Chondrocyte (in vitro differentiated cells): ENCODE data around the gene NSG1. TPM values are rescaled to one million over a fixed set of nuclear protein-coding genes. Genes with fewer than 3 reads are reported as not detected.
A peak's percentile ranks its signal among the peaks of the same experiment; 100 is the strongest.

ENCODE experiments used
- DNase-seq: peaks from one replicate; pipeline ENCODE4 v3.0.0; 2021; ENCODE audit warnings: mixed read lengths, low spot score
- H3K27ac Mint-ChIP-seq: one replicate; pipeline ENCODE4 v1.8.0; 2021; ENCODE audit warnings: mild to moderate bottlenecking, moderate library complexity, mixed read lengths; ENCODE audit not compliant: unreplicated experiment
- H3K27me3 Mint-ChIP-seq: 2 replicates; pipeline ENCODE4 v1.8.0; 2021; ENCODE audit warnings: low read depth, mixed read lengths
- H3K36me3 Mint-ChIP-seq: 2 replicates; pipeline ENCODE4 v1.8.0; 2021; ENCODE audit warnings: low read depth, mixed read lengths
- H3K4me1 Mint-ChIP-seq: 2 replicates; pipeline ENCODE4 v1.8.0; 2021; ENCODE audit warnings: low read depth, mild to moderate bottlenecking, mixed read lengths
- H3K4me3 Mint-ChIP-seq: one replicate; pipeline ENCODE4 v1.8.0; 2021; ENCODE audit warnings: mild to moderate bottlenecking, moderate library complexity, mixed read lengths; ENCODE audit not compliant: unreplicated experiment
- H3K9me3 Mint-ChIP-seq: 2 replicates; pipeline ENCODE4 v1.8.0; 2021; ENCODE audit warnings: low read depth, mixed read lengths
- total RNA-seq: library from RNA; stranded (reverse); gene quantifications from 3 replicates; pipeline ENCODE4 v1.2.1, GENCODE V29; 2021
- TF ChIP-seq, protein P1 (sequence below): fragments of 200-600 bp; sonication (generic); IDR thresholded peaks from 2 replicates; pipeline ENCODE4 v1.5.0; 2021; ENCODE audit warnings: antibody characterized with exemption, mild to moderate bottlenecking, moderate library complexity

The NSG1 gene
- total RNA-seq, 1 donor from 2014 or later, result 0.42 TPM

DNA sequence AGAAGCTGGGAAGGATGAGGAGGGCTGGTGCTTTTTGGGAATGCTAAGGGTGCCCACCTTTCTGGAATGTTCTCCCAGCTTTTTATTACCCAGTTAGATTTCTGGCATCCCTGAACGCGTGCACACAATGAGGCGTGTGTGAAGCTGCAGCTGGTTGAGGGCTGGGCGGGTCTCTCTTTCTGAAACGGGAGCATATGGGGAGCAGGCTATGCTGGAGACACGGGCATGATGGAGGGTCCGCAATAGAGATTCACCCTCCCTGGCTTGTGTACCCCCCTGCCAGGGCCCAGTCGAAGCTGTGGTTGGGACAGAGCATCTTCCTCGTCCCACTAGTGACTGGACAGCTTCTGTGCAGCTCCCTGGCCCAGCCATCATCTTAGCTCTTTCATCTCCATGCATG, 8.5 kb downstream of the NSG1 start:
- peaks cover 6% of the 10 kb centered on the region for H3K9me3 Mint-ChIP-seq
- H3K4me3 Mint-ChIP-seq, result no peak overlapping the region
- H3K36me3 Mint-ChIP-seq, result peaks cover 1% of the 10 kb centered on the region
- TF ChIP-seq, protein P1, sequence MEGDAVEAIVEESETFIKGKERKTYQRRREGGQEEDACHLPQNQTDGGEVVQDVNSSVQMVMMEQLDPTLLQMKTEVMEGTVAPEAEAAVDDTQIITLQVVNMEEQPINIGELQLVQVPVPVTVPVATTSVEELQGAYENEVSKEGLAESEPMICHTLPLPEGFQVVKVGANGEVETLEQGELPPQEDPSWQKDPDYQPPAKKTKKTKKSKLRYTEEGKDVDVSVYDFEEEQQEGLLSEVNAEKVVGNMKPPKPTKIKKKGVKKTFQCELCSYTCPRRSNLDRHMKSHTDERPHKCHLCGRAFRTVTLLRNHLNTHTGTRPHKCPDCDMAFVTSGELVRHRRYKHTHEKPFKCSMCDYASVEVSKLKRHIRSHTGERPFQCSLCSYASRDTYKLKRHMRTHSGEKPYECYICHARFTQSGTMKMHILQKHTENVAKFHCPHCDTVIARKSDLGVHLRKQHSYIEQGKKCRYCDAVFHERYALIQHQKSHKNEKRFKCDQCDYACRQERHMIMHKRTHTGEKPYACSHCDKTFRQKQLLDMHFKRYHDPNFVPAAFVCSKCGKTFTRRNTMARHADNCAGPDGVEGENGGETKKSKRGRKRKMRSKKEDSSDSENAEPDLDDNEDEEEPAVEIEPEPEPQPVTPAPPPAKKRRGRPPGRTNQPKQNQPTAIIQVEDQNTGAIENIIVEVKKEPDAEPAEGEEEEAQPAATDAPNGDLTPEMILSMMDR, result no peak
- H3K27me3 Mint-ChIP-seq, result peaks cover 58% of the 10 kb centered on the region
- H3K27ac Mint-ChIP-seq, result no peak overlapping the region
- peak; percentile 41 for DNase-seq
- peaks cover 10% of the 10 kb centered on the region for H3K4me1 Mint-ChIP-seq

DNA sequence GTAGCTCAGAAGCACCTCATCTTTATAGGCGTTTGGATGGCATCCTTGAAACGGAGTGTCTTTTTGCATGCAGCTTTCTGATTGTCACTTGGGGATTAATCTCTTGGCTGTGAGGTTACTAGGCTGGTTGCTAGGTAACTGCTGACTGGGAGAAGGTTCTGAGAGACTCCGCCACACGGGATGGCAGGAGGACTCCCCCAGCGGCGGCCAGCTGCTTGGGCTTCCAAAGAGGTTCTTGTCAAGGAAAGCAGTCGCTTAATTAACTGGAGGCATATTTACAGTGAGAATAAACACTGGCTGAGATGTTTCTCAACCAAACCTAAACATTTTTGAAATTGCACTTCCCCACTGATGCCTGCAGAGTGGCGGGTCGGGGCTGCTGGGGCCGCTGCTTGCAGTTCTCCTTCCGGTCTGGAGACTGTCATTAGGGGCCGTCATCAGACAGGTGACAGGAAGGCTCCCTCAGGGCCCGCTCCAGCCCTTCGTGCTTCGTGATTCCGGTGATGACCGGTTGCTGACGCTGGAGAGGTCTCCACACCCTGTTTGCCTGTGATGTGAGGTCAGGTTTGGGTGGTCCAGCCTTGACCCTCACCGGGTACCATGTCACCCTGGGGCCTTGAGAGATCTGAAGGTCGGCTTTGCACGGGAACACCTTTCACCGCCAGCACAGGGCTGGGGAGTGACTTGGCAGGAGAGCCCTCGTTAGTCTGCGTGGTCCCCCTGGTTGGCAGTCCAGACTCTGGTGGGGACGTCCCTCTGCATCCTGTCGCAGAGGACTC, 9.1 kb downstream of the NSG1 start:
- H3K4me3 Mint-ChIP-seq, result no peak overlapping the region
- no peak overlapping the region for H3K27ac Mint-ChIP-seq
- TF ChIP-seq, protein P1, result peak; percentile 17
- peaks cover 2% of the 10 kb centered on the region for H3K36me3 Mint-ChIP-seq
- peaks cover 10% of the 10 kb centered on the region for H3K4me1 Mint-ChIP-seq
- DNase-seq, result peak; percentile 50
- peaks cover 7% of the 10 kb centered on the region for H3K9me3 Mint-ChIP-seq
- peaks cover 54% of the 10 kb centered on the region for H3K27me3 Mint-ChIP-seq

DNA sequence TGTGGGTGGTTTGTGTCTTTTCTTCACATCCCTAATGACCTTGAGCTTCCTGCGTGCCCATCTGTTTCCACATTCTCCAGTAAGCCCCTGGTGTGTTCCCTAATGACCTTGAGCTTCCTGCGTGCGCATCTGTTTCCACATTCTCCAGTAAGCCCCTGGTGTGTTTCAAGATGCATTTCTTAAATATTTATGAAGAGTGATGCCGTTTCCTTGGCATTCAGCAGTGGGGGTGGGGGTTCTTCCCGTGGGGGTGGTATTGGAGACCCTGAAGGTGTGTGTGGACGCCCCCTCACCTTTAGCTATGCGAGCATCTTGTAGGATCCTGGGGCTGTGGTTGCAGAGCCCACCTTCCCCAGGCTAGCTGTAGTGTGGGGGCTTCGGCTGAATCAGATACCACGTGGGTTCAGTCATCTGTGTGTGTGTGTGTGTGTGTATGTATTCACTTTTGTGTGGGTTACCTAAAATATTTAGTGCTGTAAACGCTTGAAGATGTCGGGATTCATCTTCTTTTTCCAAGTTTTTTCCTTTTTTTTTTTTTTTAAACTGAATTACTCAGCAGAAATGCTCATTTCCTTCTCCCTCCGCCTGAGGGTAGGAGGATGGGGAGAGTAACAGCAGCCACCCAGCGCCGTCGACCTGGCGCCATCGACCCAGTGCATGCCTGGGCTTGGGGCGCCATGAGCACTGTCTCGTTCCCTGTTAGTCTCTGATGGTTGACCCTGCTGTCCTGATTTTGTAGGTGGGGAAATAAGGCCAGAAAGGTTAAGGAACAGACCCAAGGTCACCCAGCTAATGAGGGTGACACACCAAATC, 9.9 kb downstream of the NSG1 start:
- no peak overlapping the region for H3K4me3 Mint-ChIP-seq
- TF ChIP-seq, protein P1, result no peak
- peaks cover 2% of the 10 kb centered on the region for H3K36me3 Mint-ChIP-seq
- H3K27ac Mint-ChIP-seq, result no peak overlapping the region
- peaks cover 7% of the 10 kb centered on the region for H3K9me3 Mint-ChIP-seq
- peaks cover 10% of the 10 kb centered on the region for H3K4me1 Mint-ChIP-seq
- peak; percentile 43 for DNase-seq
- H3K27me3 Mint-ChIP-seq, result peaks cover 51% of the 10 kb centered on the region

DNA sequence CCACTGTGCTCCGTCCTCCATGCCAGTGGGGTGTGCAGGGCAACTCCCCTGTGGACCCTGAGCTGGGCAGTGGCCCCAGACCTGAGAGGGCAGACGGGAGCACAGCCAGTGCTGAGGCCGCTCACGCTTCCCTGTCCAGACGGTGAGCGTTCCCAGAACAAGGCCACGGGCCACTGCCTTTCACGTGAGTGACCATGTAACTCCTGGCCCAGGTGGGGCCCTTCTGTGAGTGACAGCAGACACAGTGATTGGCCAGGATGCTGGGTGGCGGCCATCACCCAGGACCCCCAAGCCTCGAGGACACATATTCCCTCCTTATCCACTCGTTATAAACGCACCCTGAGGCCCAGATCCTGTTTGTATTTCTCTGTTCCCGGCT, 10.5 kb downstream of the NSG1 start:
- Mint-ChIP-seq H3K9me3 (peaks cover 7% of the 10 kb centered on the region), H3K27ac (no peak overlapping the region), H3K27me3 (peaks cover 51% of the 10 kb centered on the region), H3K4me1 (peaks cover 10% of the 10 kb centered on the region), H3K4me3 (no peak overlapping the region), H3K36me3 (peaks cover 2% of the 10 kb centered on the region)
- TF ChIP-seq, protein P1, result no peak
- DNase-seq, result peak; percentile 75

DNA sequence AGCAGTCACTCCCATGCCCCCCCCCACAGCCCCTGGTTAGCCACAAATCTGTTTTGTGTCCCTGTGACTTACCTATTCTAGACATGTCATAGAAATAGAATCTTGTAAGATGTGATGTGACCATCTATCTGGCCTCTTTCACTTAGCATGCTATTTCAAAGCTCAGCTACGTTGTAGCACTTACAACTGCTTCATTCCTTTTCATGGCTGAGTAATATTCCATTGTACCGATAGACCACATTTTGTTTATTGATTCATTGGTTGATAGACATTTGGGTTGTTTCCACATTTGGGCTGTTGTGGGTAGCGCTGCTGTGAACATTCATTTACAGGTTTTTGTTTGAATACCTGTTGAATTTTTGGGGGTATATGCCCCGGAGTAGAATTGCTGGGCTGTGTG, 11.5 kb downstream of the NSG1 start:
- H3K4me3 Mint-ChIP-seq, result no peak overlapping the region
- peaks cover 10% of the 10 kb centered on the region for H3K4me1 Mint-ChIP-seq
- peaks cover 2% of the 10 kb centered on the region for H3K36me3 Mint-ChIP-seq
- peaks cover 7% of the 10 kb centered on the region for H3K9me3 Mint-ChIP-seq
- peaks cover 49% of the 10 kb centered on the region for H3K27me3 Mint-ChIP-seq
- TF ChIP-seq, protein P1, result no peak
- H3K27ac Mint-ChIP-seq, result no peak overlapping the region
- DNase-seq, result peak; percentile 14
